GM23248 (cell line): ENCODE data around the gene ADCY5. TPM values are rescaled to one million over a fixed set of nuclear protein-coding genes. Genes with fewer than 3 reads are reported as not detected.

Source experiments
- DNase-seq: peaks from one replicate; pipeline ENCODE4 v3.0.0-alpha.2; 2015
- H2AFZ ChIP-seq: fragments of 200-600 bp; sonication (generic); 2 replicates; pipeline ENCODE4 v1.6.1; 2016; ENCODE audit warnings: antibody characterized with exemption
- H3F3A ChIP-seq: fragments of 200-600 bp; sonication (generic); 2 replicates; pipeline ENCODE4 v1.6.1; 2016; ENCODE audit warnings: mild to moderate bottlenecking, antibody characterized with exemption, mixed run types; ENCODE audit not compliant: insufficient read depth
- H3K27ac ChIP-seq: fragments of 200-600 bp; sonication (generic); 2 replicates; pipeline ENCODE4 v1.5.1; 2016; ENCODE audit warnings: mild to moderate bottlenecking
- H3K27me3 ChIP-seq: fragments of 200-600 bp; sonication (generic); replicated peaks from 2 replicates; pipeline ENCODE4 v1.6.1; 2016; ENCODE audit warnings: mild to moderate bottlenecking; ENCODE audit not compliant: insufficient read depth
- H3K36me3 ChIP-seq: fragments of 200-600 bp; sonication (generic); 2 replicates; pipeline ENCODE4 v1.6.1; 2016; ENCODE audit warnings: low read depth, mild to moderate bottlenecking
- H3K4me1 ChIP-seq: fragments of 200-600 bp; sonication (generic); 2 replicates; pipeline ENCODE4 v1.6.1; 2016; ENCODE audit warnings: mild to moderate bottlenecking; ENCODE audit not compliant: insufficient read depth
- H3K4me2 ChIP-seq: fragments of 200-600 bp; sonication (generic); one replicate; pipeline ENCODE4 v1.6.1; 2016; ENCODE audit warnings: mild to moderate bottlenecking; ENCODE audit not compliant: unreplicated experiment
- H3K4me3 ChIP-seq: fragments of 200-600 bp; sonication (generic); 2 replicates; pipeline ENCODE4 v1.5.1; 2016; ENCODE audit warnings: mild to moderate bottlenecking
- H3K79me2 ChIP-seq: fragments of 200-600 bp; sonication (generic); 2 replicates; pipeline ENCODE4 v1.6.1; 2016; ENCODE audit warnings: mild to moderate bottlenecking; ENCODE audit not compliant: insufficient read depth
- H3K9ac ChIP-seq: fragments of 200-600 bp; sonication (generic); 2 replicates; pipeline ENCODE4 v1.6.1; 2016; ENCODE audit warnings: mild to moderate bottlenecking
- H3K9me2 ChIP-seq: fragments of 200-600 bp; sonication (generic); 2 replicates; pipeline ENCODE4 v1.6.1; 2016; ENCODE audit warnings: mixed run types, mild to moderate bottlenecking, moderate library complexity; ENCODE audit not compliant: insufficient read depth
- H3K9me3 ChIP-seq: fragments of 200-600 bp; sonication (generic); one replicate; pipeline ENCODE4 v1.6.1; 2017; ENCODE audit warnings: low read depth
- H4K20me1 ChIP-seq: fragments of 200-600 bp; sonication (generic); 2 replicates; pipeline ENCODE4 v1.6.0; 2016; ENCODE audit not compliant: insufficient read depth
- EZH2 ChIP-seq: fragments of 200-600 bp; sonication (generic); IDR thresholded peaks from 2 replicates; pipeline ENCODE4 v1.6.1; 2018; ENCODE audit warnings: antibody characterized with exemption, mild to moderate bottlenecking; ENCODE audit not compliant: insufficient read depth, poor library complexity, severe bottlenecking
- EZH2phosphoT487 ChIP-seq: fragments of 200-600 bp; sonication (generic); IDR thresholded peaks from 2 replicates; pipeline ENCODE4 v1.6.1; 2018; ENCODE audit warnings: antibody characterized with exemption, moderate library complexity, mild to moderate bottlenecking, low read depth; ENCODE audit not compliant: insufficient read depth
- WGBS, 2 experiments: methylation state at CpG; one replicate each; pipeline ENCODE4 v1.1.6; 2015 to 2017; ENCODE audit warnings: low lambda C conversion rate in 2 of 2, low coverage in 1 of 2; ENCODE audit errors: missing lambda C conversion rate in 2 of 2; 5-methylcytosine and 5-hydroxymethylcytosine counted together
- in situ Hi-C: fragments of 300-500 bp; cut with MboI; formaldehyde crosslinking; loops from 2 replicates; pipeline ENCODE4 v1.15.0; 2020
- polyA plus RNA-seq: library from polyadenylated mRNA; unstranded; fragments of >200 nt; fragmentation: Nextera tagmentation; extraction: Ambion mirVana; gene quantifications from 2 replicates; pipeline ENCODE4 v1.2.1, GENCODE V29; 2016
- total RNA-seq: library from RNA; depleted of rRNA; stranded (reverse); fragments of >200 nt; shearing (Covaris generic); gene quantifications from 2 replicates; pipeline ENCODE4 v1.2.3, GENCODE V29; 2014

The ADCY5 gene
- total and polyA plus RNA-seq, 2 experiments from 2014 or later, result 0.09 to 1.2 TPM

DNA sequence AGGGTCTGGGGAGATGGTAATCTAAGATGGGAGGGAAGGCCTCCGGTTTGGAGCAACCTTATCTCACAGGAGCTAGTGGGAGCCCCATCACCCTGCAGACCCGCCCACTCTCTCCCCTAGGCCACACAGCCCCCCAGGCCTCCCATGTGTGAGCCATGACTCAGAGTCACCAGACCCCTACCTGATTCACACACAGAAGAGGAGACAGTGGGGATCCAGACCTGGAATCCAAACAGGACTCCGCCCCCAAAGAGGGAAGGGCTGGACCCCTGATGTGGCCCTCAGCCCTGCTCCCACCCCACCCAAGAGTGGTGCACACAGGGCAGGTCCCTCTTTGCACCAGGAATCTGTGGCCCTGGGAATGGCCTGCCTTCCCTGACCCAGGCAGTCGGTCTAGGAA is 97.4 kb downstream of the ADCY5 start:
- no peaks in the 10 kb centered on the region for H3K79me2 ChIP-seq
- H4K20me1 ChIP-seq, result no peaks in the 10 kb centered on the region
- no peaks in the 10 kb centered on the region for H3F3A ChIP-seq
- H3K9me3 ChIP-seq, result no peaks in the 10 kb centered on the region
- H3K36me3 ChIP-seq, result no peaks in the 10 kb centered on the region
- no peaks in the 10 kb centered on the region for H3K9me2 ChIP-seq
- H3K27ac ChIP-seq, result no peak overlapping the region
- H3K27me3 ChIP-seq, result peaks cover 68% of the 10 kb centered on the region
- no peaks in the 10 kb centered on the region for H3K4me1 ChIP-seq
- H3K4me2 ChIP-seq, result no peak overlapping the region
- in situ Hi-C loops, result no loop called here
- DNase-seq, result no peak
- no peak overlapping the region for H3K9ac ChIP-seq
- H3K4me3 ChIP-seq, result no peak overlapping the region
- 67 to 71% methylated on average over 2 to 4 of the region's 4 CpGs for WGBS, 2 experiments
- no peak for TF ChIP-seq EZH2phosphoT487
- no peak for TF ChIP-seq EZH2
- H2AFZ ChIP-seq, result no peak overlapping the region

DNA sequence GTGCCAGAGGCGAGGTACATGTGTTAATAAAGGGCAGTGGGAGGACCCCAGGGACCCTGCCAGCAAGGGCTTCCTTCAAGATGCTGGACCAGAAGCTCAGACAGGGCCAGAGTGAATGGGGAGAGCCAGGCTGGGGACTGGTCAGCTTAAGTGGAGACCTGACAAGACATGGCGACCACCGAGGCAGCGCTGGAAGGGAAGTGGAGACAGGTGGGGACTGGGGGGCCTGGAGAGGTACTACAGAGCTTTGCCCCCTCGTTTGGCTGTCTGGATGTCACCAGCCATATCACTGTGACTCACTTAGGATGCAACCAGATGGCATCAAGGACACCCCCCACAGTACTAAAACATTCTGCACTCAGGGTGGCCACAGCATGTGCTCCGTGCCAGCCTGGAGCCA is 97.9 kb downstream of the ADCY5 start:
- 39 to 49% methylated on average over 6 of the region's 6 CpGs for WGBS, 2 experiments
- H3F3A ChIP-seq, result no peaks in the 10 kb centered on the region
- no peaks in the 10 kb centered on the region for H3K4me1 ChIP-seq
- no peak overlapping the region for H3K4me3 ChIP-seq
- H3K79me2 ChIP-seq, result no peaks in the 10 kb centered on the region
- no peak overlapping the region for H3K27ac ChIP-seq
- no peaks in the 10 kb centered on the region for H3K9me2 ChIP-seq
- H2AFZ ChIP-seq, result no peak overlapping the region
- no peaks in the 10 kb centered on the region for H3K36me3 ChIP-seq
- DNase-seq, result no peak
- no peak for TF ChIP-seq EZH2phosphoT487
- TF ChIP-seq EZH2, result no peak
- H3K4me2 ChIP-seq, result no peak overlapping the region
- in situ Hi-C loops, result no loop called here
- no peak overlapping the region for H3K9ac ChIP-seq
- H3K27me3 ChIP-seq, result peaks cover 68% of the 10 kb centered on the region
- H4K20me1 ChIP-seq, result no peaks in the 10 kb centered on the region
- no peaks in the 10 kb centered on the region for H3K9me3 ChIP-seq

- no peak for DNase-seq
- Histone ChIP-seq H3K4me1 (no peaks in the 10 kb centered on the region), H2AFZ (no peak overlapping the region), H3K9ac (no peak overlapping the region), H3K9me3 (no peaks in the 10 kb centered on the region), H3K36me3 (no peaks in the 10 kb centered on the region), H3K4me3 (no peak overlapping the region), H3K27me3 (peaks cover 56% of the 10 kb centered on the region), H3K27ac (no peak overlapping the region), H3K79me2 (no peaks in the 10 kb centered on the region), H3K4me2 (no peak overlapping the region), H3F3A (no peaks in the 10 kb centered on the region), H4K20me1 (no peaks in the 10 kb centered on the region), H3K9me2 (no peaks in the 10 kb centered on the region)
- no peak for TF ChIP-seq EZH2phosphoT487
- TF ChIP-seq EZH2, result no peak
- in situ Hi-C loops, result no loop called here
- WGBS, 2 experiments, result 62% methylated on average over 15 of the region's 15 CpGs
Observed at GRCh38 chr3:123349566-123350435, 99.1 kb downstream of the ADCY5 start.

DNA sequence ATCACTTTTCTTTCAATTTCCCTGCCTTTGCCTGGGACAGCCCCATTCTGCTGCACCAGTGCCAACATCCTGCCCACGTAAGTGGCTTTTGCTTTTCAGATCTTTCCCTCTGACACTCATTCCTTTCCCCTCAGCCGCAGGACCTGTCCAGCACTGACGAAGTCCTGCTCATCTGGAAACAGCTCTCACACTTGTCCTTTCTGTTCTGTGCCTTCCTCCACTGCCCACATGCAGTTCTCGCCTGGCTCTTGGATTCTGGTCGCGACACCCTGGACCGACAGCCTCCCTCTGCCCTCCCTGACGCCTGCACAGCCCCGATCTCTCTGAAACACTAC is 99.7 kb downstream of the ADCY5 start:
- peaks cover 50% of the 10 kb centered on the region for H3K27me3 ChIP-seq
- DNase-seq, result no peak
- in situ Hi-C loops, result no loop called here

More for the DNA sequence above, 99.7 kb downstream of the ADCY5 start:
- H3K79me2 ChIP-seq, result no peaks in the 10 kb centered on the region
- 69 to 79% methylated on average over 9 of the region's 9 CpGs for WGBS, 2 experiments
- no peaks in the 10 kb centered on the region for H3K36me3 ChIP-seq
- TF ChIP-seq EZH2phosphoT487 (no peak), EZH2 (no peak)
- H3K9me2 ChIP-seq, result no peaks in the 10 kb centered on the region
- H3F3A ChIP-seq, result no peaks in the 10 kb centered on the region
- no peaks in the 10 kb centered on the region for H3K9me3 ChIP-seq
- no peak overlapping the region for H3K27ac ChIP-seq
- no peak overlapping the region for H3K9ac ChIP-seq
- H3K4me2 ChIP-seq, result no peak overlapping the region
- H3K4me1 ChIP-seq, result no peaks in the 10 kb centered on the region
- H2AFZ ChIP-seq, result no peak overlapping the region
- H4K20me1 ChIP-seq, result no peaks in the 10 kb centered on the region
- no peak overlapping the region for H3K4me3 ChIP-seq
